ENCODE data around the gene SHANK3.
A peak's percentile ranks its signal among the peaks of the same experiment; 100 is the strongest.

SHANK3 gene

GRCh38 chr22:50672471-50673230, at the start of gene SHANK3:
Gene SHANK3, plus strand, starts transcription at chr22:50672823.
- H3K9ac ChIP-seq (ENCODE audit: low read length) = no peak within 1 kb of the TSS
- H3K4me1 ChIP-seq (ENCODE audit: control insufficient read depth, insufficient read depth, low read length) = no peaks in the 10 kb centered on the region
- no peak within 1 kb of the TSS for H3K27ac ChIP-seq (ENCODE audit: low read depth, low read length)
- peak within 1 kb of the TSS; percentile 32 for H3K4me3 ChIP-seq (ENCODE audit: low read length)
- H3K27me3 ChIP-seq (ENCODE audit: control insufficient read depth, insufficient read depth, low read length) = peaks cover 34% of the 10 kb centered on the region
- no peaks in the 10 kb centered on the region for H3K36me3 ChIP-seq (ENCODE audit: control insufficient read depth, insufficient read depth, low read length)

GRCh38 chr22:50624347-50625130, 48.1 kb upstream of the SHANK3 start:
- Histone ChIP-seq H3K27ac (ENCODE audit: low read depth, low read length) (no peak overlapping the region), H3K4me1 (ENCODE audit: control insufficient read depth, insufficient read depth, low read length) (peaks cover 7% of the 10 kb centered on the region), H3K36me3 (ENCODE audit: control insufficient read depth, insufficient read depth, low read length) (no peaks in the 10 kb centered on the region), H3K9ac (ENCODE audit: low read length) (no peak overlapping the region), H3K27me3 (ENCODE audit: control insufficient read depth, insufficient read depth, low read length) (no peaks in the 10 kb centered on the region), H3K4me3 (ENCODE audit: low read length) (no peak overlapping the region)

- H3K27me3 ChIP-seq (ENCODE audit: control insufficient read depth, insufficient read depth, low read length) = no peaks in the 10 kb centered on the region
- H3K4me3 ChIP-seq (ENCODE audit: low read length) = no peak overlapping the region
- H3K9ac ChIP-seq (ENCODE audit: low read length) = no peak overlapping the region
- peaks cover 7% of the 10 kb centered on the region for H3K4me1 ChIP-seq (ENCODE audit: control insufficient read depth, insufficient read depth, low read length)
- H3K36me3 ChIP-seq (ENCODE audit: control insufficient read depth, insufficient read depth, low read length) = no peaks in the 10 kb centered on the region
- no peak overlapping the region for H3K27ac ChIP-seq (ENCODE audit: low read depth, low read length)
Measured at GRCh38 chr22:50625131-50625567, 47.5 kb upstream of the SHANK3 start.

DNA sequence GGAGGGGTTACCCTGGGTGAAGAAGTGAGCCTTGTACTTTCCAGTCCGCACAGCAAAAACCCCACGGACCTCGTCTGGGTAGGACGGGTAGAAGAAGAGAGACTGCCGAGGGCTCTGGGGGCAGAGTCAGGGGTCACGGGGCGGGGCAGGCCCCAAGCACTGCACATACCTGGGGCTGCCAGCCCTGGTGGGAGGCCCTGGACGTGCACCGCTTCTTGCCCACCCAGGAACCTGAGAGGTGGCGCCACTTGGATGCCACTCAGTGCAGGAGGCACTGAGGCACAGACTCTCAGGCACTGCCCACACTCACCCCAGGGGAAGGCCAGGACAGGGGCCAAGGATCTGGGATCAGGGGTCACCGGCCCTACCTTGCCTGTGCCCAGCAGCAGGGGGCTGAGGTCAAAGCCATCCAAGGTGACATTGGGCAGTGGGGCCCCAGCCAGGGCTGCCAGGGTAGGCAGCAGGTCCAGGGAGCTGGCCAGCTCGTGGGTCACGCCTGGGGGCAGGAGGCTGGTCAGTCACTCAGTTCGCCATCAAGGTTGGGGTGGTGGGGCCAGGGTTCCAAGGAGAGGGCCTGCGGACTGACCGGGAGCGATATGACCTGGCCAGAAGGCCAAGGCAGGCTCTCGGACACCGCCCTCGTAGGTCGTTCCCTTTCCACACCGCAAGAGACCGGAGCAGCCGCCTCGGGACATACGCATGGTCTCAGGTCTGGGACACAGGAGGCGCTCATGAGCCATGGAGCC, 46.9 kb upstream of the SHANK3 start:
- Histone ChIP-seq H3K9ac (ENCODE audit: low read length) (no peak overlapping the region), H3K27me3 (ENCODE audit: control insufficient read depth, insufficient read depth, low read length) (no peaks in the 10 kb centered on the region), H3K36me3 (ENCODE audit: control insufficient read depth, insufficient read depth, low read length) (no peaks in the 10 kb centered on the region), H3K27ac (ENCODE audit: low read depth, low read length) (no peak overlapping the region), H3K4me3 (ENCODE audit: low read length) (no peak overlapping the region), H3K4me1 (ENCODE audit: control insufficient read depth, insufficient read depth, low read length) (peaks cover 7% of the 10 kb centered on the region)

DNA sequence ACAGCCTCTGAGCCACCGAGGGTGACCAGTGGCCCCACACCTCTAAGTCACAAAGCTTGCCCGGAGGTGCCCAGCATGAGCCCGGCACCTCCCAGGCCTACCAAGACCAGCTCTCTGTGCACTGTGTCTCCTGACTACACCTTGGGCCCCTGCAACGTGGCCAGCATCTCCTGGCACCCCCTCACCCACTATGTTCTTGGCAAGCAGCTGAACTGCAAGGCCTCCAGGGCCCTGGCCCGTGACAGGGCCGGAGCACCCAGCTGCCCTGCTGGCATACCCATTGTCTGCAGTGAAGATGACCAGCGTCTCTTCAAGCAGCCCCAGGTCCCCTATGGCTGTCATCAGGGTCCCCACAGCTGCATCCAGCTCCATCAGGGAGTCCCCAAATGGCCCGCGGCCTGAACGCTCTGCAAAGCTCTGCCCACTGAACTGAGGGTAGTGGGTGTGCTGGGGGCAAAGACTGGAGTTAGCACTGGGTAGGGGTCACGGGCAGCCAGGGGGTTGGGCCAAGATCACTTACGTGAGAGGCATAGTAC, 46.2 kb upstream of the SHANK3 start:
- Histone ChIP-seq H3K27ac (ENCODE audit: low read depth, low read length) (no peak overlapping the region), H3K36me3 (ENCODE audit: control insufficient read depth, insufficient read depth, low read length) (no peaks in the 10 kb centered on the region), H3K4me1 (ENCODE audit: control insufficient read depth, insufficient read depth, low read length) (peaks cover 7% of the 10 kb centered on the region), H3K9ac (ENCODE audit: low read length) (no peak overlapping the region), H3K27me3 (ENCODE audit: control insufficient read depth, insufficient read depth, low read length) (no peaks in the 10 kb centered on the region), H3K4me3 (ENCODE audit: low read length) (no peak overlapping the region)

- H3K27ac ChIP-seq (ENCODE audit: low read depth, low read length) = peak overlapping the region; percentile 74
- peak overlapping the region; percentile 88 for H3K4me3 ChIP-seq (ENCODE audit: low read length)
- H3K36me3 ChIP-seq (ENCODE audit: control insufficient read depth, insufficient read depth, low read length) = no peaks in the 10 kb centered on the region
- H3K27me3 ChIP-seq (ENCODE audit: control insufficient read depth, insufficient read depth, low read length) = no peaks in the 10 kb centered on the region
- peak overlapping the region; percentile 32 for H3K9ac ChIP-seq (ENCODE audit: low read length)
- H3K4me1 ChIP-seq (ENCODE audit: control insufficient read depth, insufficient read depth, low read length) = peaks cover 7% of the 10 kb centered on the region
Measured at GRCh38 chr22:50626850-50627641, 45.6 kb upstream of the SHANK3 start.

DNA sequence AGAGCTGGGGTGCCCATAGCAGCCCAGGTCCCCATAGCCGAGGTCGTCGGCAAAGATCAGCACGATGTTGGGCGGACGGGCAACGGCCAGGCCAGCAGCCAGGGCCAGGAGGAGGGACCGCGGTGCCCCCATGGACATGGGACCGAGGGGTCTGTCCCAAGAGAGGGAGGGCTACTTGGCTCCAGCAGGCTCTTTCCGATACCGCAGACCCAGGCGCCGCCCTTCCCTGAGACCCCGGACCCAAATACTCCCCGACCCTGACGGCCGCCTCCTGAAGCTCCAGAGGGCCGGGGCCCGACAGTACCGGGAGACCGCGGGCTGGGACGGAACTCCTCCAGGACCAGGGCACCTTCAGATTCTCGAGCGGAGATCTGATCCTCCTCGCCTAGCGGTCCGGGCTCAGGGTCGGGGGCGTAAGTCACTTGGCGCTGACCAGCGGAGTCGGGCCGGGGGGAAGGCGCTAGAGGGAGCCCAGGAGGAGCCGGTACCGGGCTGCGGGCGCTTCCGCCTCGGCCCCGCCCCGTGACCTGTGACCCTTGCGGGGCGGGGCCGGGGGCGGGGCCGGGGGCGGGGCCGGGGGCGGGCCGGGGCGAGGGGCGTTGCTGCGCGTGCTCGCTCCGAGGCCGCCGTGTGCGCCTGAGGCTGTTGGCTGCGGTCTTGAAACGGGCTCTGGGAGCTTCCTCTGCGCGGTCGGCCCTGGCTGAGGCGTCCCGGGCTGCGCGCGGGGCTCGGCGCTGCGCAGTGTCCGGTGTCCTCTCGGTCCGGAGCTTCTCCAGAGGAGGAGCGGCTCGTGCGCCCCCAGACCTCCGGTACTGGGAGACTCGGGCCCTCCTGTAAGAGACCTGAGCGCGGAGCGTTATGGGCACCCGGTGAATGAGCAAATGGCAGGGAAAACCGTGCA, 44.7 kb upstream of the SHANK3 start, which contains the start of gene ARSA:
Gene ARSA (minus strand): TSS at position 511 of the 901 bp plus-strand sequence. CDS start 373 bp downstream, at position 138.
- H3K27ac ChIP-seq (ENCODE audit: low read depth, low read length) = peak within 1 kb of the TSS; percentile 74
- H3K36me3 ChIP-seq (ENCODE audit: control insufficient read depth, insufficient read depth, low read length) = no peaks in the 10 kb centered on the region
- peaks cover 7% of the 10 kb centered on the region for H3K4me1 ChIP-seq (ENCODE audit: control insufficient read depth, insufficient read depth, low read length)
- H3K27me3 ChIP-seq (ENCODE audit: control insufficient read depth, insufficient read depth, low read length) = no peaks in the 10 kb centered on the region
- H3K4me3 ChIP-seq (ENCODE audit: low read length) = peak within 1 kb of the TSS; percentile 90
- peak within 1 kb of the TSS; percentile 74 for H3K9ac ChIP-seq (ENCODE audit: low read length)

DNA sequence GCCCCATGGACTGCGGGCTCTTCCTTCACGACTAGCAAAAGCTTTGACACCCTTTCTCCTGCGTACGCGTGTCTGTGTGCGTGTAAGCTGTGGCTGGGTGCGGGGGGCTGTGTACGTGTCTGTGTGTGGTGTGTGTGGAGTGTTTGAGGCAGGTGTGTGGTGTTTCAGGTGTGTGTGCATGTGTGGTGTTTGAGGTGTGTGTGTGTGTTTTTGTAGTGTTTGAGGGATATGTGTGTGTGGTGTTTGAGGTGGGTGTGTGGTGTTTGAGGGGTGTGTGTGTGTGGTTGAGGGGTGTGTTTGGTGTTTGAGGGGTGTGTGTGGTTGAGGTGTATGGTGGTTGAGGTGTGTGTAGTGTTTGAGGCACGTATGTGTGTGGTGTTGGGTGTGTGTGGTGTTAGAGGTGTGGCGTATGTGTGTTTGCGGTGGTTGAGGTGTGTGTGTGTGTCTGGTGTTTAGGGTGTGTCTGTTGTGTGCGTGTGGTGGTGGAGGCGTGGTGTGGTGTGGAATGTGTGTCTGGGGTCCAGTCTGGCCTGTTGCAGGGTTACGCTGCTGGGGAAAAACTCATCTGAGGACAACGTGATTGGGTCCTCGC, 44.0 kb upstream of the SHANK3 start:
- Histone ChIP-seq H3K9ac (ENCODE audit: low read length) (peak overlapping the region; percentile 74), H3K27ac (ENCODE audit: low read depth, low read length) (peak overlapping the region; percentile 28), H3K36me3 (ENCODE audit: control insufficient read depth, insufficient read depth, low read length) (no peaks in the 10 kb centered on the region), H3K27me3 (ENCODE audit: control insufficient read depth, insufficient read depth, low read length) (no peaks in the 10 kb centered on the region), H3K4me1 (ENCODE audit: control insufficient read depth, insufficient read depth, low read length) (peaks cover 7% of the 10 kb centered on the region), H3K4me3 (ENCODE audit: low read length) (peak overlapping the region; percentile 90)

DNA sequence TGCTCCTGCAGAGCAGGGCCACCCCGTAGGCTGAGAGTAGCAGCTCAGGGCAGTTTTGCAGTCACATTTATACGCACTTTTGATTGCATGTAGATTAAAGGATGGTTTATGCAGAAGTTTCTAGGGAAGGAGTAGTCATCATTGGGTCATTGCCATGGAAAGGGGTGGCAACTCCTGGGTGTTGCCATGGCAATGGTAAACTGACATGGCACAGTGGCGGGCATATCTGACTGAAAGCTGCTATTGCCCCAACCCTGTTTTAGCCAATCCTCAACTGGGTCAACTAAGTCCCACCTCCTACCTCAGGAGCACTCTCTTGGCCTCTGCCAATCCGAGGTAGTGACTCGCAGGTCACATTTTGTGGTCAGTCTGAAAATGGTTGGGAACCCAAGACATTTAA, 42.2 kb upstream of the SHANK3 start:
- H3K4me3 ChIP-seq (ENCODE audit: low read length) = no peak overlapping the region
- H3K27me3 ChIP-seq (ENCODE audit: control insufficient read depth, insufficient read depth, low read length) = no peaks in the 10 kb centered on the region
- peaks cover 7% of the 10 kb centered on the region for H3K4me1 ChIP-seq (ENCODE audit: control insufficient read depth, insufficient read depth, low read length)
- no peak overlapping the region for H3K9ac ChIP-seq (ENCODE audit: low read length)
- H3K36me3 ChIP-seq (ENCODE audit: control insufficient read depth, insufficient read depth, low read length) = no peaks in the 10 kb centered on the region
- H3K27ac ChIP-seq (ENCODE audit: low read depth, low read length) = no peak overlapping the region

DNA sequence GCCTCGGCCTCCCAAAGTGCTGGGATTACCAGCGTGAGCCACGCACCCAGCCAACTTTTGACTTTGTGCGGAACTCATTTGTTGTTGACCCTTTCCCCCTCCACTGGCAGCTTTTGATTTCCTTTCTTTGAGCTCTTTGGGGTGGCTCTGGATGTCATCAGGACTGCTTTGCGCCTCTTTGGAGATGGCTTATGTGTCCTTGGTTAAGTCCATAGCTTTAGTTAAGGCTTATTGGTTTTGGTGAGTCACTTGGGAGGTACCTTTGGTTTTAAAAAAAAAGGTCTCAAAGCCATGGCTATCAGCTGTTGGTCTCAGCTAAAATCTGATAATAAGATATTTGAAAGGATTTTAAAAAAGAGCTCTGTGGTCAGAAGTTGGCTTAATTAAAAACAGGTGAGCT, 39.5 kb upstream of the SHANK3 start:
- Histone ChIP-seq H3K27ac (ENCODE audit: low read depth, low read length) (no peak overlapping the region), H3K27me3 (ENCODE audit: control insufficient read depth, insufficient read depth, low read length) (no peaks in the 10 kb centered on the region), H3K9ac (ENCODE audit: low read length) (no peak overlapping the region), H3K4me1 (ENCODE audit: control insufficient read depth, insufficient read depth, low read length) (peaks cover 7% of the 10 kb centered on the region), H3K36me3 (ENCODE audit: control insufficient read depth, insufficient read depth, low read length) (no peaks in the 10 kb centered on the region), H3K4me3 (ENCODE audit: low read length) (no peak overlapping the region)

All from rectal smooth muscle tissue (tissue), 1 donor.